BLaER1 (cell line): ENCODE data around the gene UBE2G2.

ENCODE experiments used
- H3K27ac ChIP-seq: shearing (Covaris generic); formaldehyde crosslinking; 2 replicates; pipeline ENCODE4 v1.8.1; 2022
- H3K27me3 ChIP-seq: shearing (Covaris generic); formaldehyde crosslinking; 2 replicates; pipeline ENCODE4 v1.8.1; 2022
- H3K36me3 ChIP-seq: shearing (Covaris generic); formaldehyde crosslinking; 2 replicates; pipeline ENCODE4 v1.8.1; 2022
- H3K4me1 ChIP-seq: shearing (Covaris generic); formaldehyde crosslinking; 2 replicates; pipeline ENCODE4 v1.8.1; 2022
- H3K4me2 ChIP-seq: shearing (Covaris generic); formaldehyde crosslinking; 2 replicates; pipeline ENCODE4 v1.8.1; 2022
- H3K4me3 ChIP-seq: shearing (Covaris generic); formaldehyde crosslinking; 2 replicates; pipeline ENCODE4 v1.8.1; 2022
- H3K9ac ChIP-seq: shearing (Covaris generic); formaldehyde crosslinking; 2 replicates; pipeline ENCODE4 v1.8.1; 2022
- H3K9me3 ChIP-seq: shearing (Covaris generic); formaldehyde crosslinking; 2 replicates; pipeline ENCODE4 v1.8.1; 2022
- H4K20me1 ChIP-seq: shearing (Covaris generic); formaldehyde crosslinking; 2 replicates; pipeline ENCODE4 v1.8.1; 2022
- Cebpa-rat ChIP-seq: shearing (Covaris generic); IDR thresholded peaks from 2 replicates; pipeline ENCODE4 v1.8.1; 2022

UBE2G2 gene

GRCh38 chr21:44815852-44816628, 14.4 kb upstream of the UBE2G2 start:
- Histone ChIP-seq H3K27ac (0 out of 2 replicates have a peak overlapping the region, but pooled peaks have one; percentile 11), H3K36me3 (peaks cover 21% of the 10 kb centered on the region), H3K9ac (no peak overlapping the region)

GRCh38 chr21:44815225-44815624, 13.6 kb upstream of the UBE2G2 start:
- Histone ChIP-seq H3K4me1 (peaks cover 83% of the 10 kb centered on the region), H3K36me3 (peaks cover 29% of the 10 kb centered on the region), H4K20me1 (peaks cover 73% of the 10 kb centered on the region), H3K27ac (no peak overlapping the region), H3K4me2 (peak overlapping the region; percentile 89), H3K27me3 (no peaks in the 10 kb centered on the region), H3K9me3 (peaks cover 7% of the 10 kb centered on the region), H3K9ac (0 out of 2 replicates have a peak overlapping the region, but pooled peaks have one; percentile 15), H3K4me3 (no peak overlapping the region)
- TF ChIP-seq Cebpa-rat = no peak

More at GRCh38 chr21:44815852-44816628, 14.4 kb upstream of the UBE2G2 start:
- H3K27me3 ChIP-seq = no peaks in the 10 kb centered on the region
- no peak for TF ChIP-seq Cebpa-rat
- peak overlapping the region; percentile 89 for H3K4me2 ChIP-seq
- 0 out of 2 replicates have a peak overlapping the region, but pooled peaks have one; percentile 11 for H3K4me3 ChIP-seq
- peaks cover 74% of the 10 kb centered on the region for H3K4me1 ChIP-seq
- peaks cover 11% of the 10 kb centered on the region for H3K9me3 ChIP-seq
- peaks cover 65% of the 10 kb centered on the region for H4K20me1 ChIP-seq

GRCh38 chr21:44814498-44815023, 12.9 kb upstream of the UBE2G2 start:
- Histone ChIP-seq H3K9me3 (no peaks in the 10 kb centered on the region), H4K20me1 (peaks cover 80% of the 10 kb centered on the region), H3K36me3 (peaks cover 36% of the 10 kb centered on the region), H3K4me3 (no peak overlapping the region), H3K9ac (0 out of 2 replicates have a peak overlapping the region, but pooled peaks have one; percentile 15), H3K27ac (no peak overlapping the region), H3K4me1 (peaks cover 89% of the 10 kb centered on the region), H3K27me3 (no peaks in the 10 kb centered on the region), H3K4me2 (peak overlapping the region; percentile 89)
- TF ChIP-seq Cebpa-rat = no peak

GRCh38 chr21:44813727-44814126, 12.1 kb upstream of the UBE2G2 start:
- H3K27ac ChIP-seq = no peak overlapping the region
- H3K36me3 ChIP-seq = peaks cover 44% of the 10 kb centered on the region
- H4K20me1 ChIP-seq = peaks cover 88% of the 10 kb centered on the region
- H3K27me3 ChIP-seq = no peaks in the 10 kb centered on the region
- no peaks in the 10 kb centered on the region for H3K9me3 ChIP-seq
- H3K9ac ChIP-seq = peak overlapping the region; percentile 10; the same call in 1 of the 2 replicates
- peaks cover 87% of the 10 kb centered on the region for H3K4me1 ChIP-seq
- TF ChIP-seq Cebpa-rat = no peak
- no peak overlapping the region for H3K4me3 ChIP-seq
- peak overlapping the region; percentile 89 for H3K4me2 ChIP-seq

GRCh38 chr21:44813149-44813548, 11.5 kb upstream of the UBE2G2 start:
- peak overlapping the region; percentile 41; the same call in 1 of the 2 replicates for H3K27ac ChIP-seq
- H3K4me2 ChIP-seq = peak overlapping the region; percentile 89
- H3K9me3 ChIP-seq = no peaks in the 10 kb centered on the region
- no peak for TF ChIP-seq Cebpa-rat
- H3K36me3 ChIP-seq = peaks cover 50% of the 10 kb centered on the region
- H3K9ac ChIP-seq = peak overlapping the region; percentile 49
- H4K20me1 ChIP-seq = peaks cover 94% of the 10 kb centered on the region
- H3K4me1 ChIP-seq = peaks cover 82% of the 10 kb centered on the region
- peak overlapping the region; percentile 9; the same call in 1 of the 2 replicates for H3K4me3 ChIP-seq
- H3K27me3 ChIP-seq = no peaks in the 10 kb centered on the region

- peaks cover 55% of the 10 kb centered on the region for H3K36me3 ChIP-seq
- no peaks in the 10 kb centered on the region for H3K27me3 ChIP-seq
- peak overlapping the region; percentile 41; the same call in 1 of the 2 replicates for H3K27ac ChIP-seq
- no peaks in the 10 kb centered on the region for H3K9me3 ChIP-seq
- no peak for TF ChIP-seq Cebpa-rat
- peak overlapping the region; percentile 89 for H3K4me2 ChIP-seq
- H3K9ac ChIP-seq = peak overlapping the region; percentile 49
- peaks cover 96% of the 10 kb centered on the region for H4K20me1 ChIP-seq
- peaks cover 82% of the 10 kb centered on the region for H3K4me1 ChIP-seq
- peak overlapping the region; percentile 9 for H3K4me3 ChIP-seq
These were observed 11.0 kb upstream of the UBE2G2 start for GRCh38 chr21:44812640-44813039.

GRCh38 chr21:44810779-44811178, 9.2 kb upstream of the UBE2G2 start:
- Histone ChIP-seq H4K20me1 (peaks cover 87% of the 10 kb centered on the region), H3K9ac (0 out of 2 replicates have a peak overlapping the region, but pooled peaks have one; percentile 66), H3K36me3 (peaks cover 68% of the 10 kb centered on the region), H3K4me1 (peaks cover 69% of the 10 kb centered on the region), H3K9me3 (no peaks in the 10 kb centered on the region), H3K27me3 (no peaks in the 10 kb centered on the region), H3K4me2 (peak overlapping the region; percentile 89), H3K27ac (peak overlapping the region; percentile 67; the same call in 1 of the 2 replicates), H3K4me3 (no peak overlapping the region)
- no peak for TF ChIP-seq Cebpa-rat

GRCh38 chr21:44805859-44806258, 4.2 kb upstream of the UBE2G2 start:
- peaks cover 48% of the 10 kb centered on the region for H4K20me1 ChIP-seq
- H3K27ac ChIP-seq = no peak overlapping the region
- peaks cover 76% of the 10 kb centered on the region for H3K36me3 ChIP-seq
- peak overlapping the region; percentile 32 for H3K4me2 ChIP-seq
- no peaks in the 10 kb centered on the region for H3K27me3 ChIP-seq
- no peaks in the 10 kb centered on the region for H3K9me3 ChIP-seq
- TF ChIP-seq Cebpa-rat = no peak
- peaks cover 53% of the 10 kb centered on the region for H3K4me1 ChIP-seq
- H3K9ac ChIP-seq = no peak overlapping the region
- H3K4me3 ChIP-seq = no peak overlapping the region

- TF ChIP-seq Cebpa-rat = no peak
- Histone ChIP-seq H3K4me1 (peaks cover 53% of the 10 kb centered on the region), H3K9ac (peak overlapping the region; percentile 48; the same call in 1 of the 2 replicates), H3K27me3 (no peaks in the 10 kb centered on the region), H3K27ac (no peak overlapping the region), H3K9me3 (no peaks in the 10 kb centered on the region), H3K4me3 (no peak overlapping the region), H4K20me1 (peaks cover 48% of the 10 kb centered on the region), H3K4me2 (peak overlapping the region; percentile 32), H3K36me3 (peaks cover 70% of the 10 kb centered on the region)
These were observed 3.6 kb upstream of the UBE2G2 start for GRCh38 chr21:44805226-44805625.

GRCh38 chr21:44804762-44805161, 3.1 kb upstream of the UBE2G2 start:
- Histone ChIP-seq H3K27ac (no peak overlapping the region), H3K9ac (no peak overlapping the region), H3K36me3 (peaks cover 66% of the 10 kb centered on the region), H3K4me1 (peaks cover 53% of the 10 kb centered on the region), H3K4me3 (no peak overlapping the region), H3K27me3 (no peaks in the 10 kb centered on the region), H3K4me2 (0 out of 2 replicates have a peak overlapping the region, but pooled peaks have one; percentile 32), H3K9me3 (no peaks in the 10 kb centered on the region), H4K20me1 (peaks cover 48% of the 10 kb centered on the region)
- no peak for TF ChIP-seq Cebpa-rat
